HL-60 (cell line): ENCODE measurements around the gene MIEN1.

ENCODE experiments used
- DNase-seq, 2 experiments: peaks; one replicate each; pipeline ENCODE4 v3.0.0-alpha.2; 2010 to 2020; ENCODE audit warnings: low read depth in 1 of 2, low spot score in 1 of 2
- H3K27ac ChIP-seq: fragments of 250-450 bp; sonication (Bioruptor Pico); replicated peaks from 2 replicates; pipeline ENCODE4 v1.5.1; 2020; ENCODE audit warnings: mild to moderate bottlenecking, moderate library complexity
- H3K27me3 ChIP-seq: fragments of 250-450 bp; sonication (Bioruptor Pico); 2 replicates; pipeline ENCODE4 v1.5.1; 2021; ENCODE audit warnings: mild to moderate bottlenecking, moderate library complexity; ENCODE audit not compliant: insufficient read depth, poor library complexity, severe bottlenecking
- H3K4me3 ChIP-seq: replicated peaks from 2 replicates; pipeline ENCODE4 v1.5.1; 2011; ENCODE audit warnings: mild to moderate bottlenecking, control low read depth, low read length; ENCODE audit not compliant: insufficient read depth
- GABPA ChIP-seq: IDR thresholded peaks from 2 replicates; pipeline ENCODE4 v1.6.1; 2012; ENCODE audit warnings: low read depth
- POLR2AphosphoS5 ChIP-seq: IDR thresholded peaks from 2 replicates; pipeline ENCODE4 v1.6.1; 2012; ENCODE audit warnings: low read depth
- REST ChIP-seq: IDR thresholded peaks from 2 replicates; pipeline ENCODE4 v1.6.1; 2012; ENCODE audit warnings: low read depth; ENCODE audit not compliant: insufficient replicate concordance
- SPI1 ChIP-seq: IDR thresholded peaks from 2 replicates; pipeline ENCODE4 v1.6.1; 2012; ENCODE audit warnings: low read depth, mild to moderate bottlenecking, borderline replicate concordance
- TF ChIP-seq, protein P1 (sequence below): IDR thresholded peaks from one replicate; pipeline ENCODE4 v1.5.1; 2011; ENCODE audit warnings: low read length, control low read depth, inconsistent platforms; ENCODE audit not compliant: insufficient read depth

The MIEN1 gene

DNA sequence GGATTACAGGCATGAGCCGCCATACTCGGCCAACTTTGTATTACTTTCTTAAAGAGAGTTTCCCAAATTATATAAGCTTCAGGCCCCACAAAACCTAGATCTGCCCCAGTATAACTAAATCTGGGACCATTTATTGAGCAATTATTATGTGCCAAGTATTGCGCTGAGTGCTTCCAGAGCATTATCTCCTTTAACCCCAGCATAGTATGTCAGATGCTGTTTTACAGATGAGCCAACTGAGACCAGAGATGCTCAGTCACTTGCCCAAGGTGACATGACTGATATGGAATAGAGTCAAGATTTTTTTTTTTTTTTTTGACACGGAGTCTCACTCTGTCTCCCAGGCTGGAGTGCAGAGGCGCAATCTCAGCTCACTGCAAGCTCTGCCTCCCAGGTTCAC is 32.4 kb downstream of the MIEN1 start:
- Histone ChIP-seq H3K4me3 (no peak overlapping the region), H3K27me3 (peaks cover 17% of the 10 kb centered on the region), H3K27ac (no peak overlapping the region)
- DNase-seq, result no peak
- TF ChIP-seq SPI1 (no peak), POLR2AphosphoS5 (no peak), REST (no peak), GABPA (no peak)
- TF ChIP-seq, protein P1, sequence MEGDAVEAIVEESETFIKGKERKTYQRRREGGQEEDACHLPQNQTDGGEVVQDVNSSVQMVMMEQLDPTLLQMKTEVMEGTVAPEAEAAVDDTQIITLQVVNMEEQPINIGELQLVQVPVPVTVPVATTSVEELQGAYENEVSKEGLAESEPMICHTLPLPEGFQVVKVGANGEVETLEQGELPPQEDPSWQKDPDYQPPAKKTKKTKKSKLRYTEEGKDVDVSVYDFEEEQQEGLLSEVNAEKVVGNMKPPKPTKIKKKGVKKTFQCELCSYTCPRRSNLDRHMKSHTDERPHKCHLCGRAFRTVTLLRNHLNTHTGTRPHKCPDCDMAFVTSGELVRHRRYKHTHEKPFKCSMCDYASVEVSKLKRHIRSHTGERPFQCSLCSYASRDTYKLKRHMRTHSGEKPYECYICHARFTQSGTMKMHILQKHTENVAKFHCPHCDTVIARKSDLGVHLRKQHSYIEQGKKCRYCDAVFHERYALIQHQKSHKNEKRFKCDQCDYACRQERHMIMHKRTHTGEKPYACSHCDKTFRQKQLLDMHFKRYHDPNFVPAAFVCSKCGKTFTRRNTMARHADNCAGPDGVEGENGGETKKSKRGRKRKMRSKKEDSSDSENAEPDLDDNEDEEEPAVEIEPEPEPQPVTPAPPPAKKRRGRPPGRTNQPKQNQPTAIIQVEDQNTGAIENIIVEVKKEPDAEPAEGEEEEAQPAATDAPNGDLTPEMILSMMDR, result no peak

- no peak for DNase-seq
- Histone ChIP-seq H3K27ac (no peak overlapping the region), H3K27me3 (peaks cover 11% of the 10 kb centered on the region), H3K4me3 (no peak overlapping the region)
- TF ChIP-seq, protein P1, result no peak
- no peak for TF ChIP-seq POLR2AphosphoS5
Observed at GRCh38 chr17:39696731-39697130, 33.6 kb downstream of the MIEN1 start.

DNA sequence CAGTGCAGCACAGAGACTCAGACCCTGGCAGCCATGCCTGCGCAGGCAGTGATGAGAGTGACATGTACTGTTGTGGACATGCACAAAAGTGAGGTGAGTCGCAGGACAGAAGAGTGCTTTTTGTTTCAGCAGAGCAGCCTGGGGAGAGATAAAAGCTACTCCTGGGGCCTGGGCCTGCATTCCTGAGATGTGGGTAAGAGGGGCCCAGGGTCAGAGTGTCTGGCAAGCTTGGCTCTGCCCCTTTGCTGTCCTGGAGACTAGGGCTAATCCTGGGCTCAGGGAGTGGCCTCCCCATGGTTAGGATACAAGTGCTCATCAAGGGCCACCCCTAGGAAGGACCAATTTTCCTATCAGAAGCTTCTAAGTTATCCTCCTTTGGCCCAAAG is 35.2 kb downstream of the MIEN1 start:
- H3K27ac ChIP-seq, result no peak overlapping the region
- H3K27me3 ChIP-seq, result peaks cover 2% of the 10 kb centered on the region
- no peak overlapping the region for H3K4me3 ChIP-seq
- TF ChIP-seq, protein P1, result no peak
- TF ChIP-seq REST, result no peak
- TF ChIP-seq GABPA, result no peak
- DNase-seq, result no peak

DNA sequence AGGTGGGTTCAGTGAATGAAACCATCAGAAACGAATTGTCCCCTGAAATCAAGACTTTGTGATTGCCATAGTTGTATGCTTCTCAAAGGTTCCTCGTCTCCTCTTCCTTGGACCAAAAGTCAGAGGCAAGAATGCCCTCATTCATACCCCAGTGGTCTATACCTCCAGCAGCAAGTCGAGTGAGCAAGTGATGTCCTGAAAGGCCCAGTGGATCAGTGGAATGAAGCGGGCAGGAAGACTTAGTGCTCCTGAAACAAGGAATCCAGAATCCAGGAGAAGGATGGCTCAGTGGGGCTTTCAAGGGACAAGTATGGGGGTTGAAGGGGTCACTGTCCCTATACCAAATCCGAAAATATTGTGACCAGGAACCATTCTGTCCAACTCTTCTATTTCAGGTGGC is 35.7 kb downstream of the MIEN1 start:
- no peak for DNase-seq
- TF ChIP-seq GABPA, result no peak
- no peak for TF ChIP-seq REST
- TF ChIP-seq SPI1, result no peak
- TF ChIP-seq POLR2AphosphoS5, result no peak
- TF ChIP-seq, protein P1, result no peak
- no peak overlapping the region for H3K4me3 ChIP-seq
- peaks cover 2% of the 10 kb centered on the region for H3K27me3 ChIP-seq
- H3K27ac ChIP-seq, result no peak overlapping the region
